Lower leg skin (tissue), 3 donors: ENCODE measurements around the gene SUZ12.

Source experiments
- POLR2A ChIP-seq, 2 donors: fragments of 450-650 bp; IDR thresholded peaks; one replicate each; pipeline ENCODE4 v1.6.1; 2016 to 2017; ENCODE audit warnings: antibody characterized with exemption in 2 of 2, mild to moderate bottlenecking in 1 of 2, moderate library complexity in 1 of 2
- TF ChIP-seq, protein P1 (sequence below), 3 donors: fragments of 450-650 bp; IDR thresholded peaks; one replicate each; pipeline ENCODE4 v1.5.1; 2016; ENCODE audit warnings: antibody characterized with exemption in 3 of 3, mild to moderate bottlenecking in 3 of 3, moderate library complexity in 2 of 3

DNA sequence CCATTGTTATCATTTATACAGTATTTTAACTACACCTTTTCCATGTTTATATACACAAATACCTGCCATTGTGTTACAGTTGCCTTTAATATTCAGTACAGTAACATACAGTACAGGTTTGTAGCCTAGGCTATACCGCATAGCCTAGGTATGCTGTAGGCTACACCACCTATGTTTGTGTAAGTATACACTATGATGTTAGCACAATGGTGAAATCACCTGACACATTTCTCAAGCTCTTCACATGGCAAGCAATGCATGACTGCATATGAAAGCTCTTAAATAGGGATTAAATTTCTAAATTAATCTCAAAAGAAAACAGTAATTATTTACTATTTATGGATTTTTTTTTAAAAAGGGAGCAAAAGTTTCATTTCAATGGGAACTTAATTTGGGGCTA lies 82.4 kb downstream of the SUZ12 start:
- TF ChIP-seq POLR2A (IDR thresholded peaks at IDR 0.05), result no peak
- TF ChIP-seq, protein P1, sequence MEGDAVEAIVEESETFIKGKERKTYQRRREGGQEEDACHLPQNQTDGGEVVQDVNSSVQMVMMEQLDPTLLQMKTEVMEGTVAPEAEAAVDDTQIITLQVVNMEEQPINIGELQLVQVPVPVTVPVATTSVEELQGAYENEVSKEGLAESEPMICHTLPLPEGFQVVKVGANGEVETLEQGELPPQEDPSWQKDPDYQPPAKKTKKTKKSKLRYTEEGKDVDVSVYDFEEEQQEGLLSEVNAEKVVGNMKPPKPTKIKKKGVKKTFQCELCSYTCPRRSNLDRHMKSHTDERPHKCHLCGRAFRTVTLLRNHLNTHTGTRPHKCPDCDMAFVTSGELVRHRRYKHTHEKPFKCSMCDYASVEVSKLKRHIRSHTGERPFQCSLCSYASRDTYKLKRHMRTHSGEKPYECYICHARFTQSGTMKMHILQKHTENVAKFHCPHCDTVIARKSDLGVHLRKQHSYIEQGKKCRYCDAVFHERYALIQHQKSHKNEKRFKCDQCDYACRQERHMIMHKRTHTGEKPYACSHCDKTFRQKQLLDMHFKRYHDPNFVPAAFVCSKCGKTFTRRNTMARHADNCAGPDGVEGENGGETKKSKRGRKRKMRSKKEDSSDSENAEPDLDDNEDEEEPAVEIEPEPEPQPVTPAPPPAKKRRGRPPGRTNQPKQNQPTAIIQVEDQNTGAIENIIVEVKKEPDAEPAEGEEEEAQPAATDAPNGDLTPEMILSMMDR (IDR thresholded peaks at IDR 0.05), result no peak
